GM12878 (cell line): ENCODE measurements around the gene UBR3. TPM values are rescaled to one million over a fixed set of nuclear protein-coding genes. Genes with fewer than 3 reads are reported as not detected.

Experiments used
- ATAC-seq: fragments of 200-7000 bp; cut with Tn5 transposase; 3 replicates; pipeline ENCODE4 v1.9.1; 2020; ENCODE audit warnings: mild to moderate bottlenecking, moderate library complexity
- BruUV-seq: library from RNA; stranded (reverse); fragments of 400-500 nt; replicated peaks from 2 replicates; lab custom pipeline; 2021; lab: Mats Ljungman, UMichigan
- CTCF ChIA-PET: fragments of 300-600 bp; sonication (Branson Sonifier 250); formaldehyde crosslinking; extraction: SDS; loops from one replicate; lab custom pipeline; 2021; ENCODE audit warnings: inconsistent platforms; lab: Yijun Ruan, JAX
- POLR2A ChIA-PET: fragments of 350-600 bp; formaldehyde crosslinking; extraction: SDS; loops from one replicate; lab custom pipeline; 2021; ENCODE audit warnings: inconsistent platforms; lab: Charles Lee
- RAD21 ChIA-PET: fragments of 300-600 bp; sonication (Branson Sonifier 250); formaldehyde crosslinking; loops from one replicate; lab custom pipeline; 2023; ENCODE audit warnings: antibody characterized with exemption; ENCODE audit not compliant: unreplicated experiment; lab: Charles Lee
- SMC1A ChIA-PET: fragments of 300-600 bp; sonication (Branson Sonifier 250); formaldehyde crosslinking; loops from one replicate; lab custom pipeline; 2023; ENCODE audit not compliant: unreplicated experiment, uncharacterized antibody; lab: Charles Lee
- DNase-seq: peaks from one replicate; pipeline ENCODE4 v3.0.0-alpha.2; 2011; ENCODE audit warnings: low read depth, low spot score
- FAIRE-seq: peaks from 3 replicates; lab custom pipeline; 2011; peaks lifted over from hg19 to GRCh38; lab: Jason Lieb, UNC
- H2AFZ ChIP-seq: 2 replicates; pipeline ENCODE4 v1.6.0; 2011; ENCODE audit warnings: low read depth, low read length, control low read depth; ENCODE audit not compliant: control insufficient read depth
- H3K27ac ChIP-seq: 2 replicates; pipeline ENCODE4 v1.5.1; 2011; ENCODE audit warnings: control low read depth; ENCODE audit not compliant: control insufficient read depth, insufficient read depth
- H3K27me3 ChIP-seq, 2 experiments: replicated peaks in 1 of 2; 2 replicates each; pipeline versions ENCODE4 v1.6.0 to v1.6.1; 2011; ENCODE audit warnings: low read length in 1 of 2; ENCODE audit not compliant: control insufficient read depth in 2 of 2, insufficient read depth in 2 of 2
- H3K36me3 ChIP-seq, 2 experiments: 2 replicates each; pipeline ENCODE4 v1.5.1; 2011; ENCODE audit warnings: low read length in 1 of 2; ENCODE audit not compliant: control insufficient read depth in 2 of 2, insufficient read depth in 2 of 2
- H3K4me1 ChIP-seq: 2 replicates; pipeline ENCODE4 v1.6.1; 2011; ENCODE audit warnings: mild to moderate bottlenecking, low read length, moderate library complexity, mixed read lengths; ENCODE audit not compliant: control insufficient read depth, insufficient read depth
- H3K4me2 ChIP-seq: 2 replicates; pipeline ENCODE4 v1.6.0; 2011; ENCODE audit warnings: control low read depth; ENCODE audit not compliant: control insufficient read depth, insufficient read depth
- H3K4me3 ChIP-seq: fragments of 200-600 bp; sonication (generic); 2 replicates; pipeline ENCODE4 v1.5.1; 2016
- H3K79me2 ChIP-seq: 2 replicates; pipeline ENCODE4 v1.6.0; 2011; ENCODE audit warnings: low read length; ENCODE audit not compliant: control insufficient read depth, insufficient read depth
- H3K9ac ChIP-seq: 2 replicates; pipeline ENCODE4 v1.8.0; 2011; ENCODE audit warnings: low read length, control low read depth, mixed read lengths; ENCODE audit not compliant: control insufficient read depth, insufficient read depth
- H3K9me3 ChIP-seq: replicated peaks from 3 replicates; pipeline ENCODE4 v1.5.1; 2011; ENCODE audit warnings: mild to moderate bottlenecking, low read length; ENCODE audit not compliant: control insufficient read depth, insufficient read depth
- H4K20me1 ChIP-seq: 2 replicates; pipeline ENCODE4 v1.6.0; 2011; ENCODE audit not compliant: control insufficient read depth, insufficient read depth
- CREM ChIP-seq: IDR thresholded peaks from 2 replicates; pipeline ENCODE4 v1.6.1; 2014; ENCODE audit warnings: antibody characterized with exemption, low read depth
- ESRRA ChIP-seq: IDR thresholded peaks from 2 replicates; pipeline ENCODE4 v1.6.1; 2012; ENCODE audit warnings: mild to moderate bottlenecking, low read length, improper control_type of control experiment
- FOXM1 ChIP-seq: IDR thresholded peaks from 2 replicates; pipeline ENCODE4 v1.6.1; 2012; ENCODE audit warnings: low read depth, mild to moderate bottlenecking, inconsistent platforms, low read length, moderate library complexity
- NBN ChIP-seq: fragments of 450-650 bp; IDR thresholded peaks from 2 replicates; pipeline ENCODE4 v1.6.1; 2016
- PAX8 ChIP-seq: fragments of 450-650 bp; IDR thresholded peaks from 2 replicates; pipeline ENCODE4 v1.6.1; 2017; ENCODE audit warnings: mild to moderate bottlenecking, moderate library complexity
- PML ChIP-seq: IDR thresholded peaks from 2 replicates; pipeline ENCODE4 v1.6.1; 2012; ENCODE audit warnings: low read length, inconsistent platforms
- SREBF1 ChIP-seq: IDR thresholded peaks from 2 replicates; pipeline ENCODE4 v1.6.1; 2012; ENCODE audit warnings: mild to moderate bottlenecking, low read length
- YY1 ChIP-seq: IDR thresholded peaks from 2 replicates; pipeline ENCODE4 v1.6.1; 2011; ENCODE audit warnings: low read depth, mild to moderate bottlenecking, low read length
- ZBED1 ChIP-seq: IDR thresholded peaks from 2 replicates; pipeline ENCODE4 v1.6.1; 2016; ENCODE audit warnings: borderline replicate concordance
- ZNF217 ChIP-seq: fragments of 450-650 bp; IDR thresholded peaks from 2 replicates; pipeline ENCODE4 v1.6.1; 2017; ENCODE audit warnings: antibody characterized with exemption, mild to moderate bottlenecking
- ZZZ3 ChIP-seq: IDR thresholded peaks from 2 replicates; pipeline ENCODE4 v1.6.1; 2011; ENCODE audit warnings: low read depth; ENCODE audit not compliant: control insufficient read depth, insufficient read length
- WGBS: methylation state at CpG from one replicate; pipeline ENCODE4 v1.1.6; 2016; ENCODE audit warnings: low lambda C conversion rate; ENCODE audit not compliant: insufficient replicate concordance, insufficient coverage; ENCODE audit errors: missing lambda C conversion rate; 5-methylcytosine and 5-hydroxymethylcytosine counted together
- in situ Hi-C: fragments of 300-500 bp; cut with MboI; formaldehyde crosslinking; loops from 9 replicates; pipeline ENCODE4 v1.14.3; 2018; ENCODE audit warnings: mixed read lengths
- intact Hi-C: fragments of 100-400 bp; cut with micrococcal nuclease; formaldehyde crosslinking; loops from one replicate; pipeline ENCODE4 v1.14.2; 2022; ENCODE audit not compliant: unreplicated experiment
- polyA plus RNA-seq, 11 experiments: library from polyadenylated mRNA; depleted of rRNA in 4 of 11; unstranded in 6 of 11; stranded (reverse) in 5 of 11; fragments of >200 nt; fragmentation: Nextera tagmentation in 4 of 11; fragmentation: Illumina TruSeq in 1 of 11; extraction: Ambion mirVana in 4 of 11; extraction: Trizol in 1 of 11; gene quantifications; 1 replicate in 1 of 11; 2 replicates in 10 of 11; pipeline versions ENCODE4 v1.2.1 to v1.2.3, GENCODE V29; 2011 to 2016; ENCODE audit warnings: inconsistent platforms in 2 of 11, missing spikeins in 2 of 11, low read depth in 1 of 11
- total RNA-seq, 4 experiments: library from RNA; depleted of rRNA in 3 of 4; stranded (reverse); fragments of >200 nt in 3 of 4; fragmentation: Illumina TruSeq in 1 of 4; extraction: Trizol in 1 of 4; gene quantifications; 2 replicates each; pipeline versions ENCODE4 v1.2.1 to v1.2.3, GENCODE V29; 2013 to 2021
- TF ChIP-seq, protein P1 (sequence below): IDR thresholded peaks from 2 replicates; pipeline ENCODE4 v1.6.1; 2011; ENCODE audit warnings: borderline replicate concordance, low read depth, mild to moderate bottlenecking, moderate library complexity, low read length; ENCODE audit not compliant: insufficient read depth, poor library complexity, severe bottlenecking
- TF ChIP-seq, protein P2 (sequence below): fragments of 150-350 bp; IDR thresholded peaks from 2 replicates; pipeline ENCODE4 v1.6.1; 2016; ENCODE audit warnings: low read depth, low read length
- TF ChIP-seq, protein P3 (sequence below): fragments of 150-350 bp; IDR thresholded peaks from 2 replicates; pipeline ENCODE4 v1.6.1; 2014; ENCODE audit warnings: mild to moderate bottlenecking, low read depth, low read length
- TF ChIP-seq, protein P4 (sequence below): fragments of 450-650 bp; IDR thresholded peaks from 2 replicates; pipeline ENCODE4 v1.6.1; 2016; ENCODE audit warnings: mild to moderate bottlenecking, moderate library complexity, borderline replicate concordance

The UBR3 gene
- total and polyA plus RNA-seq, 10 of the 15 experiments (the other 5 are each of a cell fraction or from before 2014, with no cell fraction given), result 3.8 to 22.9 (median 11.2) TPM

DNA sequence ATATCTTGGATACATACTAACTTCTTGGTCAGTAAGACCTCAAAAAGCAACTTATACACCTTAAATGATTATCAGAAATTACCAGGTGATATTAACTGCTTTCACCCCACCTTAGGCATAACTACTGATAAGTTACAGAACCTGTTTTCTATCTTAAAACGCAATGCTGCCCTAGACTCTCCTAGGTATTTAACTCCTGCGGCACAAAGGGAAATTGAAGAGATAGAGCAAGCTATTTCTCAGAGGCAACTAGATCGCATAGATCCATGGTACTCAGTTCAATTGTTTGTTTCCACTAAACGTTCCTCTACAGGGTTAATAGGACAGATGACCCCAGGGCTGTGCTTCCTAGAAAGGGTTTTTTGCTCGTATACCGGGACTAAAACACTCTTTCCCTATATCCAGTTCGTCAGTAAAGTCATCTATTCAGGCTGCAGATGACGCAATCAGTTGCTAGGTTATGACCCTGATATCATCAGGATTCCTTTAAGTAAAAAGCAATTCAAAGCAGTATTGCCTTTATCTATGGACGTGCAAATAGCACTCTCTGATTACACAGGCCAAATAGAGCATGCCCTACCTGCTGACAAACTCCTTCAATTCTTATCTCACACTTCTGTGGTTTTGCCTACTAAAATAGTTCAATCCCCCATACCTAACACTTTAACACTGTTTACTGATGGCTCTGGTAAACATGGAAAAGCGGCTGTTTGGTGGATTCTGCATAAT, 288.4 kb downstream of the UBR3 start:
- Histone ChIP-seq H3K36me3 (no peaks in the 10 kb centered on the region), H3K4me2 (no peak overlapping the region)
- 34% methylated on average over 10 of the region's 10 CpGs for WGBS
- TF ChIP-seq ZNF217 (no peak), ZBED1 (no peak), FOXM1 (no peak), NBN (no peak), PAX8 (no peak), YY1 (no peak), SREBF1 (no peak), ZZZ3 (no peak), ESRRA (no peak), CREM (no peak), PML (no peak)
- TF ChIP-seq, protein P1, sequence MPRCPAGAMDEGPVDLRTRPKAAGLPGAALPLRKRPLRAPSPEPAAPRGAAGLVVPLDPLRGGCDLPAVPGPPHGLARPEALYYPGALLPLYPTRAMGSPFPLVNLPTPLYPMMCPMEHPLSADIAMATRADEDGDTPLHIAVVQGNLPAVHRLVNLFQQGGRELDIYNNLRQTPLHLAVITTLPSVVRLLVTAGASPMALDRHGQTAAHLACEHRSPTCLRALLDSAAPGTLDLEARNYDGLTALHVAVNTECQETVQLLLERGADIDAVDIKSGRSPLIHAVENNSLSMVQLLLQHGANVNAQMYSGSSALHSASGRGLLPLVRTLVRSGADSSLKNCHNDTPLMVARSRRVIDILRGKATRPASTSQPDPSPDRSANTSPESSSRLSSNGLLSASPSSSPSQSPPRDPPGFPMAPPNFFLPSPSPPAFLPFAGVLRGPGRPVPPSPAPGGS, result no peak
- TF ChIP-seq, protein P2, sequence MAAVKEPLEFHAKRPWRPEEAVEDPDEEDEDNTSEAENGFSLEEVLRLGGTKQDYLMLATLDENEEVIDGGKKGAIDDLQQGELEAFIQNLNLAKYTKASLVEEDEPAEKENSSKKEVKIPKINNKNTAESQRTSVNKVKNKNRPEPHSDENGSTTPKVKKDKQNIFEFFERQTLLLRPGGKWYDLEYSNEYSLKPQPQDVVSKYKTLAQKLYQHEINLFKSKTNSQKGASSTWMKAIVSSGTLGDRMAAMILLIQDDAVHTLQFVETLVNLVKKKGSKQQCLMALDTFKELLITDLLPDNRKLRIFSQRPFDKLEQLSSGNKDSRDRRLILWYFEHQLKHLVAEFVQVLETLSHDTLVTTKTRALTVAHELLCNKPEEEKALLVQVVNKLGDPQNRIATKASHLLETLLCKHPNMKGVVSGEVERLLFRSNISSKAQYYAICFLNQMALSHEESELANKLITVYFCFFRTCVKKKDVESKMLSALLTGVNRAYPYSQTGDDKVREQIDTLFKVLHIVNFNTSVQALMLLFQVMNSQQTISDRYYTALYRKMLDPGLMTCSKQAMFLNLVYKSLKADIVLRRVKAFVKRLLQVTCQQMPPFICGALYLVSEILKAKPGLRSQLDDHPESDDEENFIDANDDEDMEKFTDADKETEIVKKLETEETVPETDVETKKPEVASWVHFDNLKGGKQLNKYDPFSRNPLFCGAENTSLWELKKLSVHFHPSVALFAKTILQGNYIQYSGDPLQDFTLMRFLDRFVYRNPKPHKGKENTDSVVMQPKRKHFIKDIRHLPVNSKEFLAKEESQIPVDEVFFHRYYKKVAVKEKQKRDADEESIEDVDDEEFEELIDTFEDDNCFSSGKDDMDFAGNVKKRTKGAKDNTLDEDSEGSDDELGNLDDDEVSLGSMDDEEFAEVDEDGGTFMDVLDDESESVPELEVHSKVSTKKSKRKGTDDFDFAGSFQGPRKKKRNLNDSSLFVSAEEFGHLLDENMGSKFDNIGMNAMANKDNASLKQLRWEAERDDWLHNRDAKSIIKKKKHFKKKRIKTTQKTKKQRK, result no peak
- TF ChIP-seq, protein P3, sequence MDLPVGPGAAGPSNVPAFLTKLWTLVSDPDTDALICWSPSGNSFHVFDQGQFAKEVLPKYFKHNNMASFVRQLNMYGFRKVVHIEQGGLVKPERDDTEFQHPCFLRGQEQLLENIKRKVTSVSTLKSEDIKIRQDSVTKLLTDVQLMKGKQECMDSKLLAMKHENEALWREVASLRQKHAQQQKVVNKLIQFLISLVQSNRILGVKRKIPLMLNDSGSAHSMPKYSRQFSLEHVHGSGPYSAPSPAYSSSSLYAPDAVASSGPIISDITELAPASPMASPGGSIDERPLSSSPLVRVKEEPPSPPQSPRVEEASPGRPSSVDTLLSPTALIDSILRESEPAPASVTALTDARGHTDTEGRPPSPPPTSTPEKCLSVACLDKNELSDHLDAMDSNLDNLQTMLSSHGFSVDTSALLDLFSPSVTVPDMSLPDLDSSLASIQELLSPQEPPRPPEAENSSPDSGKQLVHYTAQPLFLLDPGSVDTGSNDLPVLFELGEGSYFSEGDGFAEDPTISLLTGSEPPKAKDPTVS, result no peak
- TF ChIP-seq, protein P4, sequence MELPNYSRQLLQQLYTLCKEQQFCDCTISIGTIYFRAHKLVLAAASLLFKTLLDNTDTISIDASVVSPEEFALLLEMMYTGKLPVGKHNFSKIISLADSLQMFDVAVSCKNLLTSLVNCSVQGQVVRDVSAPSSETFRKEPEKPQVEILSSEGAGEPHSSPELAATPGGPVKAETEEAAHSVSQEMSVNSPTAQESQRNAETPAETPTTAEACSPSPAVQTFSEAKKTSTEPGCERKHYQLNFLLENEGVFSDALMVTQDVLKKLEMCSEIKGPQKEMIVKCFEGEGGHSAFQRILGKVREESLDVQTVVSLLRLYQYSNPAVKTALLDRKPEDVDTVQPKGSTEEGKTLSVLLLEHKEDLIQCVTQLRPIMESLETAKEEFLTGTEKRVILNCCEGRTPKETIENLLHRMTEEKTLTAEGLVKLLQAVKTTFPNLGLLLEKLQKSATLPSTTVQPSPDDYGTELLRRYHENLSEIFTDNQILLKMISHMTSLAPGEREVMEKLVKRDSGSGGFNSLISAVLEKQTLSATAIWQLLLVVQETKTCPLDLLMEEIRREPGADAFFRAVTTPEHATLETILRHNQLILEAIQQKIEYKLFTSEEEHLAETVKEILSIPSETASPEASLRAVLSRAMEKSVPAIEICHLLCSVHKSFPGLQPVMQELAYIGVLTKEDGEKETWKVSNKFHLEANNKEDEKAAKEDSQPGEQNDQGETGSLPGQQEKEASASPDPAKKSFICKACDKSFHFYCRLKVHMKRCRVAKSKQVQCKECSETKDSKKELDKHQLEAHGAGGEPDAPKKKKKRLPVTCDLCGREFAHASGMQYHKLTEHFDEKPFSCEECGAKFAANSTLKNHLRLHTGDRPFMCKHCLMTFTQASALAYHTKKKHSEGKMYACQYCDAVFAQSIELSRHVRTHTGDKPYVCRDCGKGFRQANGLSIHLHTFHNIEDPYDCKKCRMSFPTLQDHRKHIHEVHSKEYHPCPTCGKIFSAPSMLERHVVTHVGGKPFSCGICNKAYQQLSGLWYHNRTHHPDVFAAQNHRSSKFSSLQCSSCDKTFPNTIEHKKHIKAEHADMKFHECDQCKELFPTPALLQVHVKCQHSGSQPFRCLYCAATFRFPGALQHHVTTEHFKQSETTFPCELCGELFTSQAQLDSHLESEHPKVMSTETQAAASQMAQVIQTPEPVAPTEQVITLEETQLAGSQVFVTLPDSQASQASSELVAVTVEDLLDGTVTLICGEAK, result no peak

More for the DNA sequence above, 288.4 kb downstream of the UBR3 start:
- Histone ChIP-seq H3K9ac (no peak overlapping the region), H4K20me1 (no peaks in the 10 kb centered on the region), H3K4me1 (no peaks in the 10 kb centered on the region), H3K27me3 (no peaks in the 10 kb centered on the region), H3K9me3 (no peaks in the 10 kb centered on the region; the same call in 2 of the 3 replicates), H3K79me2 (no peaks in the 10 kb centered on the region), H3K27ac (no peak overlapping the region), H2AFZ (no peak overlapping the region), H3K4me3 (no peak overlapping the region)
- intact Hi-C loops, result no loop called here
- DNase-seq, result no peak
- ChIA-PET POLR2A (no interaction called here), SMC1A (no interaction called here), CTCF (no interaction called here), RAD21 (no interaction called here)
- no peak for ATAC-seq
- no peak for FAIRE-seq
- in situ Hi-C loops, result no loop called here
- no TSS peak for BruUV-seq
